ENCODE results near the gene PDE4A.
A peak's percentile ranks its signal among the peaks of the same experiment; 100 is the strongest.

PDE4A gene

GRCh38 chr19:10384580-10384979, 35.8 kb upstream of the PDE4A start:
- H3K23ac ChIP-seq (ENCODE audit: low read depth, low read length, poor library complexity), result no peak overlapping the region
- WGBS, 2 donors (ENCODE audit: extremely low coverage in 2 of 2, insufficient read length in 2 of 2, insufficient replicate concordance in 1 of 2), result no CpG with 5 or more reads among the region's 9 CpGs
- H3K9ac ChIP-seq (ENCODE audit: low read depth, low read length, poor library complexity), result no peak overlapping the region
- H3K4ac ChIP-seq (ENCODE audit: low read length), result no peak overlapping the region
- no peaks in the 10 kb centered on the region for H3K79me1 ChIP-seq (ENCODE audit: low read depth, low read length)
- no peak overlapping the region for H3K14ac ChIP-seq (ENCODE audit: low read length)
- H2BK15ac ChIP-seq (ENCODE audit: low read length), result no peak overlapping the region
- no peak overlapping the region for H3K4me3 ChIP-seq (ENCODE audit: low read length in 2 of 2)
- H2AK5ac ChIP-seq (ENCODE audit: low read depth, low read length), result no peak overlapping the region
- no peak overlapping the region for H3K27ac ChIP-seq (replicated peaks; ENCODE audit: low read length)
- no peak overlapping the region for H3K18ac ChIP-seq (ENCODE audit: low read length)
- H3K36me3 ChIP-seq (replicated peaks in 1 of 2; ENCODE audit: control insufficient read depth in 2 of 2, insufficient read depth in 2 of 2, low read length in 2 of 2), result no peaks in the 10 kb centered on the region
- H3K9me3 ChIP-seq (replicated peaks in 1 of 2; ENCODE audit: control insufficient read depth in 2 of 2, insufficient read depth in 1 of 2, low read depth in 1 of 2, low read length in 2 of 2), result no peaks in the 10 kb centered on the region
- no peak overlapping the region for H4K91ac ChIP-seq (ENCODE audit: low read depth, low read length, poor library complexity)
- no peak overlapping the region for H3K4me2 ChIP-seq (ENCODE audit: insufficient read depth, low read length, poor library complexity, severe bottlenecking)
- H4K8ac ChIP-seq (ENCODE audit: low read depth, low read length), result no peak overlapping the region
- H2AFZ ChIP-seq (ENCODE audit: low read length), result no peak overlapping the region
- H2BK5ac ChIP-seq (ENCODE audit: low read length), result no peak overlapping the region
- H2BK120ac ChIP-seq (ENCODE audit: low read depth, low read length), result no peak overlapping the region
- H3K27me3 ChIP-seq (ENCODE audit: control insufficient read depth in 3 of 3, insufficient read depth in 3 of 3, low read depth in 1 of 3, low read length in 3 of 3), result no peaks in the 10 kb centered on the region
- no peak for DNase-seq (ENCODE audit: low spot score)
- H3K4me1 ChIP-seq (ENCODE audit: control insufficient read depth in 2 of 2, insufficient read depth in 1 of 2, low read depth in 1 of 2, low read length in 2 of 2), result peaks cover 0 to 4% of the 10 kb centered on the region in 2 donors
- no peak overlapping the region for H2BK12ac ChIP-seq (ENCODE audit: low read length)

GRCh38 chr19:10388957-10389356, 31.4 kb upstream of the PDE4A start:
- no peak overlapping the region for H4K8ac ChIP-seq (ENCODE audit: low read depth, low read length)
- no peak overlapping the region for H2BK15ac ChIP-seq (ENCODE audit: low read length)
- no peak overlapping the region for H3K23ac ChIP-seq (ENCODE audit: low read depth, low read length, poor library complexity)
- no peak overlapping the region for H3K4me2 ChIP-seq (ENCODE audit: insufficient read depth, low read length, poor library complexity, severe bottlenecking)
- no peak overlapping the region for H2BK120ac ChIP-seq (ENCODE audit: low read depth, low read length)
- no peaks in the 10 kb centered on the region for H3K79me1 ChIP-seq (ENCODE audit: low read depth, low read length)
- no peak overlapping the region for H2BK12ac ChIP-seq (ENCODE audit: low read length)
- no peak overlapping the region for H2AFZ ChIP-seq (ENCODE audit: low read length)
- H3K27me3 ChIP-seq (ENCODE audit: control insufficient read depth in 3 of 3, insufficient read depth in 3 of 3, low read depth in 1 of 3, low read length in 3 of 3), result no peaks in the 10 kb centered on the region
- WGBS, 2 donors (ENCODE audit: extremely low coverage in 2 of 2, insufficient read length in 2 of 2, insufficient replicate concordance in 1 of 2), result no CpG with 5 or more reads among the region's 3 CpGs
- H3K14ac ChIP-seq (ENCODE audit: low read length), result no peak overlapping the region
- peak; percentile 85 for DNase-seq (ENCODE audit: low spot score)
- no peaks in the 10 kb centered on the region for H3K4me1 ChIP-seq (ENCODE audit: control insufficient read depth in 2 of 2, insufficient read depth in 1 of 2, low read depth in 1 of 2, low read length in 2 of 2)
- H3K36me3 ChIP-seq (replicated peaks in 1 of 2; ENCODE audit: control insufficient read depth in 2 of 2, insufficient read depth in 2 of 2, low read length in 2 of 2), result peaks cover 14 to 41% of the 10 kb centered on the region in 2 donors
- peaks cover 0 to 1% of the 10 kb centered on the region in 2 donors for H3K9me3 ChIP-seq (replicated peaks in 1 of 2; ENCODE audit: control insufficient read depth in 2 of 2, insufficient read depth in 1 of 2, low read depth in 1 of 2, low read length in 2 of 2)
- no peak overlapping the region for H3K4ac ChIP-seq (ENCODE audit: low read length)
- H3K27ac ChIP-seq (replicated peaks; ENCODE audit: low read length), result no peak overlapping the region
- no peak overlapping the region for H2BK5ac ChIP-seq (ENCODE audit: low read length)
- H2AK5ac ChIP-seq (ENCODE audit: low read depth, low read length), result no peak overlapping the region
- no peak overlapping the region for H3K18ac ChIP-seq (ENCODE audit: low read length)
- no peak overlapping the region for H4K91ac ChIP-seq (ENCODE audit: low read depth, low read length, poor library complexity)
- H3K9ac ChIP-seq (ENCODE audit: low read depth, low read length, poor library complexity), result no peak overlapping the region
- peak overlapping the region in 1 of 2 donors; percentile 2 for H3K4me3 ChIP-seq (ENCODE audit: low read length in 2 of 2)

GRCh38 chr19:10389863-10390262, 30.5 kb upstream of the PDE4A start:
- Histone ChIP-seq H3K27me3 (ENCODE audit: control insufficient read depth in 3 of 3, insufficient read depth in 3 of 3, low read depth in 1 of 3, low read length in 3 of 3) (no peaks in the 10 kb centered on the region), H2BK15ac (ENCODE audit: low read length) (no peak overlapping the region), H3K14ac (ENCODE audit: low read length) (no peak overlapping the region), H3K4me3 (ENCODE audit: low read length in 2 of 2) (no peak overlapping the region), H3K79me1 (ENCODE audit: low read depth, low read length) (no peaks in the 10 kb centered on the region), H4K8ac (ENCODE audit: low read depth, low read length) (no peak overlapping the region), H3K9ac (ENCODE audit: low read depth, low read length, poor library complexity) (no peak overlapping the region), H2BK120ac (ENCODE audit: low read depth, low read length) (no peak overlapping the region), H3K18ac (ENCODE audit: low read length) (no peak overlapping the region), H3K4ac (ENCODE audit: low read length) (no peak overlapping the region), H3K4me1 (ENCODE audit: control insufficient read depth in 2 of 2, insufficient read depth in 1 of 2, low read depth in 1 of 2, low read length in 2 of 2) (no peaks in the 10 kb centered on the region), H2AK5ac (ENCODE audit: low read depth, low read length) (no peak overlapping the region), H3K36me3 (replicated peaks in 1 of 2; ENCODE audit: control insufficient read depth in 2 of 2, insufficient read depth in 2 of 2, low read length in 2 of 2) (peaks cover 19 to 49% of the 10 kb centered on the region in 2 donors), H2AFZ (ENCODE audit: low read length) (no peak overlapping the region), H2BK12ac (ENCODE audit: low read length) (no peak overlapping the region), H4K91ac (ENCODE audit: low read depth, low read length, poor library complexity) (no peak overlapping the region), H3K4me2 (ENCODE audit: insufficient read depth, low read length, poor library complexity, severe bottlenecking) (no peak overlapping the region), H2BK5ac (ENCODE audit: low read length) (no peak overlapping the region), H3K27ac (replicated peaks; ENCODE audit: low read length) (no peak overlapping the region), H3K23ac (ENCODE audit: low read depth, low read length, poor library complexity) (no peak overlapping the region), H3K9me3 (replicated peaks in 1 of 2; ENCODE audit: control insufficient read depth in 2 of 2, insufficient read depth in 1 of 2, low read depth in 1 of 2, low read length in 2 of 2) (peaks cover 0 to 1% of the 10 kb centered on the region in 2 donors)
- WGBS, 2 donors (ENCODE audit: extremely low coverage in 2 of 2, insufficient read length in 2 of 2, insufficient replicate concordance in 1 of 2), result no CpG with 5 or more reads among the region's 12 CpGs
- DNase-seq (ENCODE audit: low spot score), result no peak

GRCh38 chr19:10390652-10391286, 29.6 kb upstream of the PDE4A start:
- H3K18ac ChIP-seq (ENCODE audit: low read length), result no peak overlapping the region
- no peak overlapping the region for H3K9ac ChIP-seq (ENCODE audit: low read depth, low read length, poor library complexity)
- no peak overlapping the region for H3K4ac ChIP-seq (ENCODE audit: low read length)
- no peak overlapping the region for H2BK12ac ChIP-seq (ENCODE audit: low read length)
- H3K79me1 ChIP-seq (ENCODE audit: low read depth, low read length), result no peaks in the 10 kb centered on the region
- H3K27ac ChIP-seq (replicated peaks; ENCODE audit: low read length), result no peak overlapping the region
- DNase-seq (ENCODE audit: low spot score), result peak; percentile 68
- H2BK5ac ChIP-seq (ENCODE audit: low read length), result no peak overlapping the region
- H3K14ac ChIP-seq (ENCODE audit: low read length), result no peak overlapping the region
- H4K91ac ChIP-seq (ENCODE audit: low read depth, low read length, poor library complexity), result no peak overlapping the region
- no peaks in the 10 kb centered on the region for H3K4me1 ChIP-seq (ENCODE audit: control insufficient read depth in 2 of 2, insufficient read depth in 1 of 2, low read depth in 1 of 2, low read length in 2 of 2)
- H3K27me3 ChIP-seq (ENCODE audit: control insufficient read depth in 3 of 3, insufficient read depth in 3 of 3, low read depth in 1 of 3, low read length in 3 of 3), result no peaks in the 10 kb centered on the region
- H3K4me3 ChIP-seq (ENCODE audit: low read length in 2 of 2), result no peak overlapping the region
- H2BK15ac ChIP-seq (ENCODE audit: low read length), result no peak overlapping the region
- no peak overlapping the region for H2AK5ac ChIP-seq (ENCODE audit: low read depth, low read length)
- H3K36me3 ChIP-seq (replicated peaks in 1 of 2; ENCODE audit: control insufficient read depth in 2 of 2, insufficient read depth in 2 of 2, low read length in 2 of 2), result peaks cover 26 to 57% of the 10 kb centered on the region in 2 donors
- peaks cover 0 to 1% of the 10 kb centered on the region in 2 donors for H3K9me3 ChIP-seq (replicated peaks in 1 of 2; ENCODE audit: control insufficient read depth in 2 of 2, insufficient read depth in 1 of 2, low read depth in 1 of 2, low read length in 2 of 2)
- H2AFZ ChIP-seq (ENCODE audit: low read length), result no peak overlapping the region
- H3K4me2 ChIP-seq (ENCODE audit: insufficient read depth, low read length, poor library complexity, severe bottlenecking), result no peak overlapping the region
- H2BK120ac ChIP-seq (ENCODE audit: low read depth, low read length), result no peak overlapping the region
- WGBS, 2 donors (ENCODE audit: extremely low coverage in 2 of 2, insufficient read length in 2 of 2, insufficient replicate concordance in 1 of 2), result no CpG with 5 or more reads among the region's 9 CpGs
- H3K23ac ChIP-seq (ENCODE audit: low read depth, low read length, poor library complexity), result no peak overlapping the region
- no peak overlapping the region for H4K8ac ChIP-seq (ENCODE audit: low read depth, low read length)
